NK-92 treated with Interleukin-12 subunit alpha and Interleukin-12 subunit beta, amount 100 ng/mL, for 24 hours (cell line): Measurements from ENCODE around the gene SECISBP2L.
A peak's percentile ranks its signal among the peaks of the same experiment; 100 is the strongest.

Experiments
- DNase-seq: peaks from one replicate; lab custom pipeline; 2025; lab: John Stamatoyannopoulos, UW

The SECISBP2L gene

GRCh38 chr15:48963524-48964113 lies 82.6 kb downstream of the SECISBP2L start, which contains the start of gene SHC4:
SHC4 (minus strand) TSS chr15:48963919; CDS start chr15:48963015, 904 bp downstream.
- DNase-seq, result no peak

GRCh38 chr15:48962662-48963523 lies 83.4 kb downstream of the SECISBP2L start:
- no peak for DNase-seq

GRCh38 chr15:48955967-48956366 lies 90.3 kb downstream of the SECISBP2L start:
- no peak for DNase-seq

DNA sequence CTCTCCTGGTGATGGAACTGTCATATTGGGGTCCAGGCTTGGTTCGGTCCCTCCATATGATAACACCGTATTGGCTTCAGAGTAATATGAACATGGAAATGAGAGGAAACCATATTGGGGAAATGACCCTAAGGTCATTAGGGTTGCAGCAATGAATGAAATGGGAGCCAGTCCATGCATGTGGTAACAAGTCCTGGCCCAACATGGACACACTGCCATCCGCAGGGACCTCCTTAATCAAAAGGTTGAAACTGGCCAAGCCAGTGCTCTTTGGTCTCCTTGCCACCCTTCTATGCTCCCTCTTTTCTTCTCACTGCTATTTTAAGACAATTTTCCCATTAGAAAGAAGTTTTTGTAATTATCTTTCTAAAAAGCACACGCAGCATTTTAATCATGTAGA lies 90.9 kb downstream of the SECISBP2L start:
- DNase-seq, result no peak

DNA sequence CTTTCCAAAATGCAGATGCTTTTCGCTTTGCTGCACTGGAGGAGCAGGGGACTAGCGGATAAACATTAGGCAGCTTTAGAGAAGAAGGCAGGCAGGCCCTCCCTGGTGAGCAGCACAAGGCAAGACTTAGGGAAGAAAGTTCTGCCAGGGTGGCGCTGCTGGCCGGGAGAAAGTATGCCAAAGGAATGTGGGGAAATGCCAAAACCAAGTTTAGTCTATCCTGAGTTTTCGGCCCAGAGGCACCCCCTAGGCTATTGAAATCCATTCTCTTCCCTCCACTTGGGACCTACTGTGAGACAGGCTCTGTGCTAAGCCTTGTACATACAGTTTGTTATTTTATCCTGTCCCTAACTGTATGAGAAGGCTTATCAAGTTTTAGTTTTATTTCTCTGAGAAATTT lies 91.7 kb downstream of the SECISBP2L start:
- no peak for DNase-seq

- no peak for DNase-seq
These were observed 99.4 kb downstream of the SECISBP2L start for GRCh38 chr15:48946840-48947187.

- DNase-seq, result no peak
These were observed 100.0 kb downstream of the SECISBP2L start for GRCh38 chr15:48946074-48946839.

- DNase-seq, result no peak
These were observed 100.9 kb downstream of the SECISBP2L start for GRCh38 chr15:48945386-48945785.

DNA sequence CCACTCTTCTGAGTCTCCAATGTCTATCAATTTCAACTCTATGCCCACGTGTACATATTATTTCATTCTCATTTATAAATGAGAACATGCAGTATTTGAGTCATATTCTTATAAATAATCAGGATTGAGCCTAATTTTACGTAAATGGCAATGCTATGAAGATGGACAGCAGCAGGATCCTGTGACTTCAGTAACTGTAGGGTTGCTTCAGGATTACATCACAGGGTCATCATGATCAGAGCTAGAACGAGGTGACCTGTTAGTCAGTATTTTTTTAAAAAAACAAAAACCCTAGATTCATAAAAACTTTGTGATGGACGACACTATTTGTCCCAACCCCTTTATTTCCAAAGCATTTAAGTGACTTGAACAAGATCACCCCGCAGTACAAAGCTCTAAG lies 104.3 kb downstream of the SECISBP2L start:
- no peak for DNase-seq

GRCh38 chr15:48940508-48940907 lies 105.7 kb downstream of the SECISBP2L start:
- DNase-seq, result peak; percentile 37

DNA sequence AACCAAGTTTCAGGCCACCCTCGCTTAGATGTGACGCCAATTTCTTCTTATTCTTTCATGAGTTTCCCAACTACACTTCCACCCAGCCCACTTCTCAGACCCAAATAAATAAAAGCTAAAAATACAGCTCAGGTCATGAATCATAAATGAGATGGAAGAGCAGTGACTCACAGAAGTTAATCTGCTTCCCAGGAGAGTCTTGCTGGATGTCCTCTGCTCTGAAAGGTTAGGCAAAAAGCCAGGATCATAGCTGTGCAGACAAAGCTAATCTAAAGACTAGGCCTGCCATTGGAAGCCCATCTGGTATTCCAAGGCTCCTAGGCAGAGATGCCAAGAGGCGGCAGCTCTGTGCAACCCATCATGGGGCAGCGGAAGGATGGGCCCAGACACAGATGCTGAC lies 106.6 kb downstream of the SECISBP2L start:
- DNase-seq, result no peak
